IPS-18c (cell line): Measurements from ENCODE around the gene TBC1D13.
A peak's percentile ranks its signal among the peaks of the same experiment; 100 is the strongest.

ENCODE experiments used
- H3K4me3 ChIP-seq: 2 replicates; pipeline ENCODE4 v1.7.0; 2013; ENCODE audit warnings: low read depth, mild to moderate bottlenecking, low read length, moderate library complexity; ENCODE audit not compliant: insufficient read depth
- H3K9me3 ChIP-seq: one replicate; pipeline ENCODE4 v1.6.1; 2013; ENCODE audit warnings: mild to moderate bottlenecking, low read length, moderate library complexity; ENCODE audit not compliant: control insufficient read depth, insufficient read depth

TBC1D13 gene

GRCh38 chr9:128786681-128787601 is at the start of gene TBC1D13:
Gene TBC1D13, plus strand, starts transcription at chr9:128787253. Its CDS starts 101 bp downstream, at chr9:128787354.
- Histone ChIP-seq H3K4me3 (peak within 1 kb of the TSS; percentile 89), H3K9me3 (no peaks in the 10 kb centered on the region)

- H3K9me3 ChIP-seq: no peaks in the 10 kb centered on the region
- no peak overlapping the region for H3K4me3 ChIP-seq
Measured at GRCh38 chr9:128742401-128742800, 44.7 kb upstream of the TBC1D13 start.

- H3K4me3 ChIP-seq: no peak overlapping the region
- H3K9me3 ChIP-seq: no peaks in the 10 kb centered on the region
Measured at GRCh38 chr9:128743421-128743820, 43.6 kb upstream of the TBC1D13 start.

- Histone ChIP-seq H3K9me3 (no peaks in the 10 kb centered on the region), H3K4me3 (no peak overlapping the region)
Measured at GRCh38 chr9:128747241-128747640, 39.8 kb upstream of the TBC1D13 start.

GRCh38 chr9:128750926-128751595 is 36.0 kb upstream of the TBC1D13 start:
- Histone ChIP-seq H3K4me3 (no peak overlapping the region), H3K9me3 (no peaks in the 10 kb centered on the region)

- Histone ChIP-seq H3K4me3 (no peak overlapping the region), H3K9me3 (no peaks in the 10 kb centered on the region)
Measured at GRCh38 chr9:128753627-128754026, 33.4 kb upstream of the TBC1D13 start.

GRCh38 chr9:128757602-128758001 is 29.5 kb upstream of the TBC1D13 start:
- Histone ChIP-seq H3K4me3 (no peak overlapping the region), H3K9me3 (no peaks in the 10 kb centered on the region)

GRCh38 chr9:128762671-128763449 is 24.2 kb upstream of the TBC1D13 start:
- peaks cover 2% of the 10 kb centered on the region for H3K9me3 ChIP-seq
- no peak overlapping the region for H3K4me3 ChIP-seq

- H3K4me3 ChIP-seq: no peak overlapping the region
Measured at GRCh38 chr9:128764361-128764760, 22.7 kb upstream of the TBC1D13 start.

GRCh38 chr9:128765499-128765898 is 21.6 kb upstream of the TBC1D13 start:
- H3K9me3 ChIP-seq: peaks cover 2% of the 10 kb centered on the region
- no peak overlapping the region for H3K4me3 ChIP-seq

More at GRCh38 chr9:128764361-128764760, 22.7 kb upstream of the TBC1D13 start:
- H3K9me3 ChIP-seq: peaks cover 2% of the 10 kb centered on the region

GRCh38 chr9:128768606-128769005 is 18.4 kb upstream of the TBC1D13 start:
- H3K9me3 ChIP-seq: peaks cover under 1% of the 10 kb centered on the region
- no peak overlapping the region for H3K4me3 ChIP-seq

- Histone ChIP-seq H3K4me3 (peak overlapping the region; percentile 84; the same call in 1 of the 2 replicates), H3K9me3 (no peaks in the 10 kb centered on the region)
Measured at GRCh38 chr9:128770286-128771030, 16.6 kb upstream of the TBC1D13 start.

- peak overlapping the region; percentile 84 for H3K4me3 ChIP-seq
- H3K9me3 ChIP-seq: no peaks in the 10 kb centered on the region
Measured at GRCh38 chr9:128771094-128771721, 15.8 kb upstream of the TBC1D13 start.

GRCh38 chr9:128771745-128772519 is 15.1 kb upstream of the TBC1D13 start, which contains the start of gene ZER1:
Gene ZER1, minus strand, starts transcription at chr9:128771927. Its CDS starts 16,362 bp downstream, at chr9:128755565.
- Histone ChIP-seq H3K9me3 (no peaks in the 10 kb centered on the region), H3K4me3 (peak within 1 kb of the TSS; percentile 84)

GRCh38 chr9:128773049-128773448 is 14.0 kb upstream of the TBC1D13 start:
- Histone ChIP-seq H3K9me3 (no peaks in the 10 kb centered on the region), H3K4me3 (no peak overlapping the region)

- H3K4me3 ChIP-seq: no peak overlapping the region
- no peaks in the 10 kb centered on the region for H3K9me3 ChIP-seq
Measured at GRCh38 chr9:128774804-128775203, 12.2 kb upstream of the TBC1D13 start.
